Nephron (organoid): ENCODE data around the gene ALG9.
"Not testable (repeated sequence)": the region's sequence is repeated elsewhere in the genome, so short reads cannot be mapped to it uniquely, and the experiment has no call there.

ENCODE experiments used
- H3K27ac Mint-ChIP-seq, 3 experiments: 2 replicates each; pipeline ENCODE4 v1.8.0; 2020; ENCODE audit warnings: mixed read lengths in 3 of 3, mild to moderate bottlenecking in 2 of 3, moderate library complexity in 1 of 3
- H3K27me3 Mint-ChIP-seq: 2 replicates; pipeline ENCODE4 v1.8.0; 2021; ENCODE audit warnings: low read depth, mild to moderate bottlenecking, moderate library complexity, mixed read lengths
- H3K36me3 Mint-ChIP-seq: 2 replicates; pipeline ENCODE4 v1.8.0; 2020; ENCODE audit warnings: low read depth, mixed read lengths
- H3K4me1 Mint-ChIP-seq: 2 replicates; pipeline ENCODE4 v1.8.0; 2020; ENCODE audit warnings: mixed read lengths
- H3K4me3 Mint-ChIP-seq, 3 experiments: 2 replicates each; pipeline ENCODE4 v1.8.0; 2020; ENCODE audit warnings: mild to moderate bottlenecking in 3 of 3, mixed read lengths in 3 of 3, moderate library complexity in 2 of 3
- H3K9me3 Mint-ChIP-seq: 2 replicates; pipeline ENCODE4 v1.8.0; 2020; ENCODE audit warnings: mixed read lengths
- CTCF ChIP-seq, 3 experiments: fragments of 200-600 bp; sonication (generic); IDR thresholded peaks; one replicate each; pipeline ENCODE4 v1.5.0; 2021; ENCODE audit warnings: antibody characterized with exemption in 3 of 3; ENCODE audit not compliant: unreplicated experiment in 3 of 3

Gene ALG9

GRCh38 chr11:111792314-111792713, 79.1 kb downstream of the ALG9 start:
- no peak overlapping the region for H3K4me3 Mint-ChIP-seq
- H3K36me3 Mint-ChIP-seq: peaks cover 23% of the 10 kb centered on the region
- no peaks in the 10 kb centered on the region for H3K27me3 Mint-ChIP-seq
- peaks cover 4% of the 10 kb centered on the region for H3K9me3 Mint-ChIP-seq
- no peaks in the 10 kb centered on the region for H3K4me1 Mint-ChIP-seq
- H3K27ac Mint-ChIP-seq: no peak overlapping the region
- no peak for TF ChIP-seq CTCF (IDR thresholded peaks at IDR 0.05; ENCODE audit: unreplicated experiment in 3 of 3)

- Mint-ChIP-seq H3K9me3 (no peaks in the 10 kb centered on the region), H3K27me3 (no peaks in the 10 kb centered on the region), H3K4me3 (no peak overlapping the region), H3K27ac (no peak overlapping the region), H3K36me3 (peaks cover 26% of the 10 kb centered on the region), H3K4me1 (no peaks in the 10 kb centered on the region)
- TF ChIP-seq CTCF (IDR thresholded peaks at IDR 0.05; ENCODE audit: unreplicated experiment in 3 of 3): no peak
These were observed 82.9 kb downstream of the ALG9 start for GRCh38 chr11:111788464-111788863.

GRCh38 chr11:111788051-111788450, 83.3 kb downstream of the ALG9 start:
- no peak overlapping the region for H3K4me3 Mint-ChIP-seq
- no peaks in the 10 kb centered on the region for H3K27me3 Mint-ChIP-seq
- no peaks in the 10 kb centered on the region for H3K9me3 Mint-ChIP-seq
- no peaks in the 10 kb centered on the region for H3K4me1 Mint-ChIP-seq
- H3K36me3 Mint-ChIP-seq: peaks cover 27% of the 10 kb centered on the region
- H3K27ac Mint-ChIP-seq: no peak overlapping the region
- TF ChIP-seq CTCF (IDR thresholded peaks at IDR 0.05; ENCODE audit: unreplicated experiment in 3 of 3): no peak

GRCh38 chr11:111785886-111786412, 85.4 kb downstream of the ALG9 start:
- Mint-ChIP-seq H3K27me3 (no peaks in the 10 kb centered on the region), H3K36me3 (peaks cover 27% of the 10 kb centered on the region), H3K27ac (peak overlapping the region in 1 of 3 experiments; percentile 28), H3K9me3 (no peaks in the 10 kb centered on the region), H3K4me1 (no peaks in the 10 kb centered on the region), H3K4me3 (no peak overlapping the region)
- no peak for TF ChIP-seq CTCF (IDR thresholded peaks at IDR 0.05; ENCODE audit: unreplicated experiment in 3 of 3)

GRCh38 chr11:111785076-111785475, 86.3 kb downstream of the ALG9 start:
- Mint-ChIP-seq H3K9me3 (no peaks in the 10 kb centered on the region), H3K4me3 (no peak overlapping the region), H3K27me3 (no peaks in the 10 kb centered on the region), H3K27ac (no peak overlapping the region), H3K36me3 (peaks cover 27% of the 10 kb centered on the region), H3K4me1 (no peaks in the 10 kb centered on the region)
- TF ChIP-seq CTCF (IDR thresholded peaks at IDR 0.05; ENCODE audit: unreplicated experiment in 3 of 3): no peak

- H3K27ac Mint-ChIP-seq, H3K27me3 Mint-ChIP-seq, H3K4me3 Mint-ChIP-seq, H3K9me3 Mint-ChIP-seq, H3K4me1 Mint-ChIP-seq: not testable (repeated sequence)
- peaks cover 27% of the 10 kb centered on the region for H3K36me3 Mint-ChIP-seq
These were observed 87.1 kb downstream of the ALG9 start for GRCh38 chr11:111784311-111784710.
